ENCODE data around the gene NUP37. TPM values are rescaled to one million over a fixed set of nuclear protein-coding genes. Genes with fewer than 3 reads are reported as not detected.
"Not testable (repeated sequence)": the region's sequence is repeated elsewhere in the genome, so short reads cannot be mapped to it uniquely, and the experiment has no call there.

The NUP37 gene
- total RNA-seq, 1 donor from 2014 or later: 5.4 TPM

GRCh38 chr12:102095677-102096263 lies 24.1 kb downstream of the NUP37 start:
- ATAC-seq (peak; percentile 57), DNase-seq (ENCODE audit: low spot score) (no peak)

GRCh38 chr12:102093319-102093718 lies 26.6 kb downstream of the NUP37 start:
- no peak for ATAC-seq
- DNase-seq (ENCODE audit: low spot score): no peak

DNA sequence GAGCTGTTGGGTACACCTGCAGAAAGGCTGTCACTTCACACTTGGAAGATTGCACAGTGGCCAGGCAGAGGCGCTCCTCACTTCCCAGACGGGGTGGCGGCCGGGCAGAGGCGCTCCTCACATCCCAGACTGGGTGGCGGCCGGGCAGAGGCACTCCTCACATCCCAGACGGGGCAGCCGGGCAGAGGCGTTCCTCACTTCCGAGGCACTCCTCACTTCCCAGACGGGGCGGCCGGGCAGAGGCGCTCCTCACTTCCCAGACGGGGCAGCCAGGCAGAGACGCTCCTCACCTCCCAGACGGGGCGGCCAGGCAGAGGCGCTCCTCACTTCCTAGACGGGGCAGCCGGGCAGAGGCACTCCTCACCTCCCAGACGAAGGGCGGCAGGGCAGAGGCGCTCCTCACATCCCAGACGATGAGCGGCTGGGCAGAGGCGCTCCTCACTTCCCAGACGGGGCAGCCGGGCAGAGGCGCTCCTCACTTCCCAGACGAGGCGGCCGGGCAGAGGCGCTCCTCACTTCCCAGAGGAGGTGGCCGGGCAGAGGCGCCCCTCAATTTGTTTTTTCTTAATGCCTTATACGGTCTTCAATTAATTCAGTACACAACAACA lies 30.6 kb downstream of the NUP37 start:
- DNase-seq (ENCODE audit: low spot score); ATAC-seq: not testable (repeated sequence)

DNA sequence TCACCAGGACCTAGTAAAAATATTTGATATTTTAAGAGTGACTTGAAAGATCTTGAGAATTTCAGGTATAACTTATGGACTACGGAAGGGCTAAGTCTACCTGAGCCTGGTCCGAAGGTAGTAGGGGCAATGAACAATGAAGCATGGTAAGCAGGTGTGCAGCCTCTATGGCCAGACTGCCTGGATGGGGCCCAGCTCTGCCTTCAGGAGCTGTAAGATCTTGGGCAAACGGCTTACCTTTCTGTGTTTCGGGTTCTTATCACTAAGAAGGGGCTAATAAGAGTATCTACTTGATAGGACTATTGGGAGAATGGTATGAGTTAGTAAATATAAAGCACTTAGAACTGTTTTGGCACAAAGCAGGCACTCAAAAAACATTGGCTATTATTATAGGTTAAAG lies 39.1 kb downstream of the NUP37 start:
- ATAC-seq: no peak
- DNase-seq (ENCODE audit: low spot score): no peak

GRCh38 chr12:102072092-102072491 lies 47.8 kb downstream of the NUP37 start:
- not testable (repeated sequence) for ATAC-seq; DNase-seq (ENCODE audit: low spot score)

DNA sequence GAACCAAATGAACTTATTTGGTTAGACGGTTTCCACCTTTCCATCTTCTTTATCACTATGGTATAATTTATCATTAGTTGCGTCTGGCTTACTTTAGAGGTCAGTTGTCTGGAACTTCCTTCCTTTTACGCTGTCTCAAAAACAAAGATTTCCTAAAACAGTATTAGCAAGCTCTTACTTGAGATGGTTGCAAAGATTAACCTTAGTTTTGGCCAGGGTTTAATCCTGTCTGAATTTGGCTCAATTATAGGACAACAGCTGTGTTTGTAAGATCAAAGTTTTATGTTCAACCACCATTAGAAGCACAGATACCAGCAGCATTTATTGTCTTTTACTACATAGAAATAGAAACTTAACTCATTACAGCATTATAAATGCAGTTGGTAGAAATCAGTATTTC lies 50.2 kb downstream of the NUP37 start:
- ATAC-seq (peak; percentile 87), DNase-seq (ENCODE audit: low spot score) (no peak)

GRCh38 chr12:102067574-102068258 lies 52.2 kb downstream of the NUP37 start:
- ATAC-seq (no peak), DNase-seq (ENCODE audit: low spot score) (no peak)

- no peak for ATAC-seq
- no peak for DNase-seq (ENCODE audit: low spot score)
Observed at GRCh38 chr12:102064476-102064875, 55.4 kb downstream of the NUP37 start.

GRCh38 chr12:102063069-102063468 lies 56.8 kb downstream of the NUP37 start:
- ATAC-seq (no peak), DNase-seq (ENCODE audit: low spot score) (no peak)

DNA sequence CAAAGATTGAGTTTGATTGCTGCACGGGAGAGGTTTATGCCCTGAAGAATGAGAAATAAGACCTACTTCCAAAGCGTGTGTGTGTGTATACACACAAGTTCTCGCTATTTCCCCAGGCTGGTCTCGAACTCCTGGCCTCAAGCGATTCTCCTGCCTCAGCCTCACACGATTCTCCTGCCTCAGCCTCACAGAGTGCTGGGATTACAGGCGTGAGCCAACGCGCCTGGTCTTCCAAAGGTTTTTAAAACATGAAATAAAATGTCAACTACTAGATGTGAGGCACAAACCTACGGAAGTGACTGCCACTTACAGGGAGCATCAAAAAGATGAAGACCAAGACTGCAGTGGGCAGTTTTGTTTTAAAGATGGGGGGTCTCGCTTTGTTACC lies 57.5 kb downstream of the NUP37 start:
- DNase-seq (ENCODE audit: low spot score) (no peak), ATAC-seq (no peak)

GRCh38 chr12:102061560-102062418 lies 58.1 kb downstream of the NUP37 start, which contains the start of gene WASHC3:
Gene WASHC3, minus strand, starts transcription at chr12:102061991. Its CDS starts 29 bp downstream, at chr12:102061962.
- peak; percentile 100 for ATAC-seq
- DNase-seq (ENCODE audit: low spot score): peak; percentile 96

DNA sequence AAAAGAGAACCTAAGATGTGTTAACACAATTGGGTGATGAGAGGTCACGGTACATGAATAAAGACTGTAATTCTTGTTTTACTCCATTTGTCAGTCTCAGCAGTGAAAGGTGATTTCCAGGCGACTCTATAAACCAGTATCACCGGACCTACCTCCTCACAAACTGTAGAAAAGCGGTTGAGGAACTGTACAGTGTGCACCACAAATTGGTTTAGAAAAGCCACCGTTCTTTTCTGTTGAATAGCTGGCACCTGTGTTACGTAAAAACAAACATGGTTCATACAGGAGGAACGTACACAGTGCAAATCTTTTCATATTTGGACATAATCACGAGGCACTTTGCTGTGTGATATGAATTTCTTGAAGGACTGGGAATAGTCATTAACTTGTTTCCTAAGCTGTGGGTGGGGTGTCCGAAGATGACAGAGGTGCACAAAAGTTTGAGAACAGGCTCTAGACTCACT lies 58.8 kb downstream of the NUP37 start:
- ATAC-seq: peak; percentile 16
- DNase-seq (ENCODE audit: low spot score): no peak

GRCh38 chr12:102059343-102059742 lies 60.6 kb downstream of the NUP37 start:
- no peak for DNase-seq (ENCODE audit: low spot score)
- ATAC-seq: no peak

DNA sequence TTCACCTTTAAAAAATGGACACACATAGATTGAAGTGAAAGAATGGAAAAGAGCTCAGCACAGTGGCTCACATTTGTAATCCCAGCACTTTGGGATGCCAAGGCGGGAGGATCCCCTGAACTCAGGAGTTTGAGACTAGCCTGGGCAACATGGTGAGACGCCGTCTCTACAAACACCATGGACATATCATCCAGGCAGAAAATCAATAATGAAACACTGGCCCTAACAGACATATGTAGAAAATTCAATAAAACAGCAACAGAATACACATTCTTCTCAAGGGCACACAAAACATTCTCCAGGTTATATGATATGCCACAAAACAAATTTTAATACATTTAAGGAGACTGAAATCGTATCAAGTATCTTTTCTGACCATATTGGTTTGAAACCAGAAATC lies 65.6 kb downstream of the NUP37 start:
- ATAC-seq (no peak), DNase-seq (ENCODE audit: low spot score) (no peak)

DNA sequence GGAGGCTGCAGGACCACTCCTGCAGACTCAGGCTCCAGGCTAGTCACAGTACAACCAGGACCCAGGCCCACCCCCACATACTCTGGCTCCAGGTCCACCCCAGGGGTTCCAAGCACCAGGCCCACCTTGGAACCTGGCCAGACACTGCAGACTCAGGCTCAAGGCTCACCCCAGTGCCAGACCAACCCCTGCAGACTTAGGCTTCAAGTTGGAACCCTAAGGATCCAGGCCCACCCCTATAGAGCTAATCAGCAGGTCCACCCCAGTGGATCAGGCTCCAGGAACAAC lies 66.9 kb downstream of the NUP37 start:
- ATAC-seq (no peak), DNase-seq (ENCODE audit: low spot score) (no peak)

DNA sequence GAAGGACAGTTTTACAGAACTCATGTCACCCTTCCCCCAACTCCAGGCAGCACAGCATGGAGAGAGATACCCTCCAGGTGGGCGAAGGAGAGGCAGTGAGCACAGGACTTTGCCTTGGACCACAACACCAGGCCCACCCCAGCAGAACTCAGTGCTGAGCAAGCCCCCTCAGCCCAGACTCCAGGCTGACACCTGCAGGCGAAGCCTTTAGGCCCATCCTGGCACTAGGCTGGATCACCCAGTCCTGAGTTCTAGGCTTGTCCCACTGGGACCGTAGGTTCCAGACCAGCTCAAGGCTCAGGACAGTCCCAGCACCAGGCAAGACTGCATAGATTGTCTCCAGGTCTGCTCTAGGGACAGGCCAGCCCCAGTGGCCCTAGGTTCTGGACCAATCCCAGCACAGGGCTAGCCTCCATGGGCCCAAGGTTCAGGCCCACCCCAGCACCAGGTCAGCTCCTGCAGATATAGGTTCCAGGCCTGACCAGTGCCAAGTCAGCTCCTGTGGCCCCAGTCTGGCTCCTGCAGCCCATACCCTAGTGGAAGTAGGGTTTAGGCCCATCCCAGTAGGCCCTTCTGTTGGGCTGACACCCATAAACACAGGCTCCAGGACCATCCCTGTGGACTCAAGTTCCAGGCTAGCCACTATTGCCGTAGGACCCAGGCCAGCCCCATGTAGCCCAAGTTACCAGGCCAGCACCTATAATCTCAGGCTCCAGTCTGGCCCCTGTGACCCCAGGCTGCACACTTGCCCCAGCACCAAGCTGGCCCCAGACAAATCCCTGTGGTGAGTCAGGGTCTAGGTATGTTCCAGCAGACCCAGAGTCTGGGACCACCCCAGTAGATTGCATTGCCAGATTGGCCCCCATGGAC lies 67.5 kb downstream of the NUP37 start:
- DNase-seq (ENCODE audit: low spot score) (no peak), ATAC-seq (no peak)

DNA sequence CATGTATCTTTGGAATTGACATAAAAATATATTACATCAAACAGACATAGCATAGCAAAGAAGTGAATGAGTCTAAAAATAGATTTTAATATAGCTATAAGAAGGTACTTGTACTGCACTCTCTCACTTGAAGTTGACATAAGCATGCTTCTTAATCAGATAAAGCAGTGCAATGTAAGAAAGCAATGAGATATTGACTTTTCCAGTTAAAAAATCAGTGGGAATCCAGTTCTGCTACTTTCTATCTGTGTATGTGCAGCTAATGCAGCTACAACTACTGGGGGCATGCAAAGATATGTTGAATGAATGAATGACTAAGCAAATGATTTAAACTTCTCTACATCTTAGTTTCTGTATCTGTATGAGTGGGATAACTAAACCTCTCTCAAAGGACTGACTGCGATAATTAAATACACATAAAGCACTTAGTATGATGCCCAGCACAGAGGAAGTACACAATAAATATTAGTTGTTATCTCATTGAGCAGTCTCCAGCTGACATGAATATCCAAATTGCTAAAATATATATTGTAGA lies 68.4 kb downstream of the NUP37 start:
- ATAC-seq: no peak
- no peak for DNase-seq (ENCODE audit: low spot score)

- DNase-seq (ENCODE audit: low spot score): no peak
- no peak for ATAC-seq
Observed at GRCh38 chr12:102050660-102051430, 69.1 kb downstream of the NUP37 start.

DNA sequence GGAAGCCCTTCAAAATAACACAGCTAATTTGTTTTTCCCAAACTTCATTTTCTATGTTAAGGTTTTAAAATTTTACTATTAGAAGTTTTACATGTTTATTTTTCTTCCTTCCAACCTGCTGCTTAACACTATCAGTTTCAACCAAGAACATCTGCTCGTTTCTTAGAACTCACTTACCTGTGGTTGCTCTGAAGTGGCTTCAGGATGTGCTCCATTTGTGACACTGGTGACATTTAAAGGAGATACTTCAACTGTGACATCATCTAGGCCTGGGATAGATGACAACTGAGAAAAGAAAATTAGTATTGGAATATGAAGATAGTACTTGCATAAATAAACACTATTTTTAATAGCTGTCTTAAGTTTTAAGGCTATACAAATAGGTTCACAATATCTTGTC lies 76.0 kb downstream of the NUP37 start:
- no peak for ATAC-seq
- DNase-seq (ENCODE audit: low spot score): no peak

All from left lobe of liver (tissue), 2 donors.